LNCaP clone FGC (cell line): ENCODE results near the gene EHBP1L1.

Experiments used
- DNase-seq: peaks from one replicate; pipeline ENCODE4 v3.0.0-alpha.2; 2011; ENCODE audit warnings: low read depth
- H3K4me3 ChIP-seq: 2 replicates; pipeline ENCODE4 v1.5.1; 2011; ENCODE audit warnings: mild to moderate bottlenecking, low read depth, low read length, control low read depth
- TF ChIP-seq, protein P1 (sequence below): IDR thresholded peaks from 2 replicates; pipeline ENCODE4 v1.5.1; 2012; ENCODE audit warnings: mild to moderate bottlenecking; ENCODE audit not compliant: control insufficient read depth, insufficient read depth; ENCODE audit errors: extremely low read depth

The EHBP1L1 gene

DNA sequence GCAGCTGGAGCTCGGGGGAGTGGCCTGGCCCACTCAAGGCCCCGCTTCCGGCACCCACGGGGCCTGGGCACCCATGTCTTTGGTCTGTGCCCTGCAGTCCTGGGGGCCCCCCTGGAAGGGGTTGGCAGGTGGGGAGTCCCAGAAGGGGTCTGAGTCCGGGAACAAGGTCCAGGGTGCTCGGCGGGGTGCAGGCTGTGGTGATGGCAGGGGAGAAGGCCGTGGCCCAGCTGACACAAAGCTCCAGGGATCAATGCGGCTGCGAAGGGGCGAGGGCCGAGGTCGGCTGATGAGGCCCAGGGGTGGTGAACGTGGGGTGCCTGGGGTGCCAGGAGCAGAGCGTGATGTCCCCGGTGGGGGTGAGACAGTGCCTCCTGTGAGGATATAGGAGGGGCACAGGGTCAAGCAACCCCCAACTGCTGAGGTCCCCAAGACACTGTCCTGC is 22.4 kb downstream of the EHBP1L1 start:
- no peak overlapping the region for H3K4me3 ChIP-seq
- no peak for DNase-seq
- TF ChIP-seq, protein P1, sequence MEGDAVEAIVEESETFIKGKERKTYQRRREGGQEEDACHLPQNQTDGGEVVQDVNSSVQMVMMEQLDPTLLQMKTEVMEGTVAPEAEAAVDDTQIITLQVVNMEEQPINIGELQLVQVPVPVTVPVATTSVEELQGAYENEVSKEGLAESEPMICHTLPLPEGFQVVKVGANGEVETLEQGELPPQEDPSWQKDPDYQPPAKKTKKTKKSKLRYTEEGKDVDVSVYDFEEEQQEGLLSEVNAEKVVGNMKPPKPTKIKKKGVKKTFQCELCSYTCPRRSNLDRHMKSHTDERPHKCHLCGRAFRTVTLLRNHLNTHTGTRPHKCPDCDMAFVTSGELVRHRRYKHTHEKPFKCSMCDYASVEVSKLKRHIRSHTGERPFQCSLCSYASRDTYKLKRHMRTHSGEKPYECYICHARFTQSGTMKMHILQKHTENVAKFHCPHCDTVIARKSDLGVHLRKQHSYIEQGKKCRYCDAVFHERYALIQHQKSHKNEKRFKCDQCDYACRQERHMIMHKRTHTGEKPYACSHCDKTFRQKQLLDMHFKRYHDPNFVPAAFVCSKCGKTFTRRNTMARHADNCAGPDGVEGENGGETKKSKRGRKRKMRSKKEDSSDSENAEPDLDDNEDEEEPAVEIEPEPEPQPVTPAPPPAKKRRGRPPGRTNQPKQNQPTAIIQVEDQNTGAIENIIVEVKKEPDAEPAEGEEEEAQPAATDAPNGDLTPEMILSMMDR: no peak

DNA sequence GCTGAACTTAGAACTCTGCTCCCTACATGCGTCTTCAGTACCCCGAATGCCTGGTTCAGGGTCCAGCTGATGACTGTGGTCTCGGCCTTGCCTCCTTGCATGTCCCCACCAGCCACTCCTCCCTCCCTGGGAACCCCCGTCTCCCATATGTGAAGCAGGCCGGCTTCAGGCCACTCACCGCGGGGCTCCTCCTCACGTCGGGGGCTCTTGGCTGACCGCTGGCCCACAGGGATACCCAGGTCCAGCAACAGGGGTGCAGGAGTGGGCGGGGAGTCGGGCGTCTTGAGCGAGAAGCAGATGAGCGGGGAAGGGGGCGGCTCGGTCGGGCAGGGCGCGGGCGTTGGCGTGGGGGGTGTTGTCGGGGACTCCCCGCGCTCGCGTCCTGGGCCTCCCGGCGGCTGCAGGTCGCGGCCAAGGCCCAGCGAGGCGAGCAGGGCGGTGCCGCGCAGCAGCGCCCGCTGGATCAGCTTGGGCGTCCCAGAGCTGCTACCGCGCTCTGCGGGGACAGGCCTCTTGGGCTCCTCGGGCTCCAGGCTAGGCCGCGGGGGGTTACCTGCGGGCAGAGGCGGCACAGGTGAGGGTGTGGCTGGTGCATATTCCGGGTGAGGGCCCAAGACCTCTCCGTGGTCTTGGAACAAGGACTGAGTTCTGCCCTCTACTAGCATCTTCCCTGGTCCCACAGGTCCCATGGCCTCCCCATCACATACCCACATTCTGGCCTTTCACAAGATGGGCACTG is 23.5 kb downstream of the EHBP1L1 start:
- no peak overlapping the region for H3K4me3 ChIP-seq
- TF ChIP-seq, protein P1: no peak
- DNase-seq: no peak

DNA sequence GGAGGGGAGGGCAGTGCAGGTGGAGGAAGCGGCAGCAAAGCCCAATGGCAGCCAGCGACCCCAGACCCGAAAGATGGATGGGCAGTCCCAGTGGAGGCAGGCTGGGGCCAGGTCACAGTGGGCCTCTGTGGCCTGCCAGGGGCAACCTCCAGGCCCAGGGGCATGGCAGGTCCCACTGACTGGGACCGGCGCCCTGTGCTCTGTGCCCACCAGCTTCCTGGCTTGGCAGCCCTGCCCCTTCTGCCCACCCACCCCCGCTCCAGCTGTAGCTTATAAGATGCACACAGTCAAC is 24.0 kb downstream of the EHBP1L1 start:
- H3K4me3 ChIP-seq: no peak overlapping the region
- TF ChIP-seq, protein P1: no peak
- no peak for DNase-seq

DNA sequence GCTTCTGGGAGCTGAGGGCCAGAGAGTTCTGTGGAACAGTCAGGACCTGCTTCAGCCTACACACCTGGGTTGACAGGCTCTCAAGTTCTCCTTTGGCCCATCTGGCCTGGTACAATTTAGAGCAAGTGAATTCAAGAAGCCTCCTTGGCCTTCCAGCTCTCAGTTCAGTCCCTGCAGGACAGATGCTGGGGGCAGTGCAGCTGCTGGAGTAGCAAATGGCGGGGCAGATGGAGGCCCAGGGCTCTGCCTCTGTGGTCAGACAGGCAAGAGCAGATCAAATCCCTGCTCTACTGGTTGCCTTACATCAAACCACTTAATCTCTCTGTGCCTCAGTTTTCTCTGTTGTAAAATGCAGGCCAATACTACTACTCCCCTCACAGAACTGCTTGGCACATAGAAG is 28.4 kb downstream of the EHBP1L1 start:
- TF ChIP-seq, protein P1: no peak
- no peak overlapping the region for H3K4me3 ChIP-seq
- DNase-seq: no peak

DNA sequence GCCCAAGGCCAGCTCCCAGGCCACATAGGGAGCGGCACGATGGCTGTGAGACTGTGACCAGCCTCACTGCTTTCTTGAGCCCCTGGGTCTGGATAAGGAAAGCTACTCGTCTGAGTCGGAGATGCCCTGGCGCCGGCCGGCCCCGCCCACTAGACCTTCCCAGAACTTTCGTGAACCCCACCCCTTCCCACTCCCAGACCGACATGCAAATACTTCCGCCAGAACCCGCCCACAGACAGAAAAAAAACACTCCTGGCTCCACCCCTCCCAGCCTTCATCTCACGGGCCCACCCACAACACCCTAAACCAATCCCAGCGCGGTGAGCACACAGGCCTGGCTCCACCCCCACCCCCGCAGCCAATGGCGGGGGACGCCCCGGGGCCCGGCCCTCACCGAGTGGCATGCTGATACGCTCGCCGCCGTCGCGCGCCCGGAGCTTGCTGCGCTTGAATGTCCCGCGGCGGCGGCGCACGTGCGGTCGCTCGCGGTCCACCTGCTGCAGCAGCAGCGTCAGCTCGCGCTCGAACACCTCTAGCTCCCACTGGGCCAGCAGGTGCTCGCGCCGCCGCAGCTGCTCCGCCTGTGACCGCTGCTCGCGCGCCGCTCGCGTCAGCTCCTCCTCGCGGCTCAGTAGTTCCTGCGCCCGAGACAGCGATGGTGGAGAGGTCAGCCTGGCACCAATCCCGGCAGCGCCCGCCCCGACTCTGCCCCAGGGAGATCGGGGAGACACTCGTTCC is 31.2 kb downstream of the EHBP1L1 start:
- no peak for DNase-seq
- TF ChIP-seq, protein P1: no peak
- H3K4me3 ChIP-seq: no peak overlapping the region

DNA sequence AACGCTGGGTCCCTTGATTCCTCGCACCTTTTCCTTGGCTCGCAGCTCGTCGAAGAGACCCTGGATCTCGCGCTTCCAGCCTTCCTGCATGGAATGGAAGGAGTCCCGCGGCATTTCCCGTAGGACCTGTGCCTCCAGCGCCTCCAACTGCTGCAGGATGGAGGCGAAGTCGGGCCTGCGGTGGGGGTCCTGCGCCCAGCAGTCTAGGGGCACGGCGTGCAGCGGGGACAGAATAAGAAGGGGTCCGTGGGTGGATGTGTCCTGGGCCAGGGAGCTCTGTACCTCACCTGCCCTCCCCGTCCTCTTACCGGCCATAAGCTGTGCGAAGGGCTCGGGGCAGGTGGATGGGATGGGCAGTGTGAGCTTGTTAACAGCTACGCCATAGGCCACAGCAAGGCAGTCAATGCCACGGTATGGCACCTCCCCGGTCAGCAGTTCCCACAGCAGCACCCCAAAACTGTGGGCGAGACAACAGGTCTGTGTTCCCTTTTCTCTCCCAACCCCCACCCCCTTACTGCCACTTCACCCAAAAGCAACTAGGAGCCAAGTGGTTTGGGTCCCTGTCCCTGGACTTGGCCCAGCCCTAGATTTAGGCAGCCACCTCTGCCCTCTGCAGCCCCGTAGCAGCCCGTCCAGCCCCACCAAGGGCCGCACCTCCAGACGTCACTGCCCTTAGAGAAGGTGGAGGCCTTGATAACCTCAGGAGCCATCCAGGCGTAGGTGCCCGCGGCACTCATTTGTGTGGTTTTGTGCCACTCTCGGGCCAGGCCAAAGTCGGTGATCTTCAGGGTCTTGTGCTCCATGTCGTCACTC is 32.0 kb downstream of the EHBP1L1 start:
- no peak overlapping the region for H3K4me3 ChIP-seq
- no peak for DNase-seq
- TF ChIP-seq, protein P1: no peak
